Mesothelial cell of epicardium (in vitro differentiated cells): ENCODE measurements around the gene PRKAR1B. TPM values are rescaled to one million over a fixed set of nuclear protein-coding genes. Genes with fewer than 3 reads are reported as not detected.

ENCODE experiments used
- DNase-seq, 2 experiments: peaks; one replicate each; pipeline ENCODE4 v3.0.0; 2021; ENCODE audit warnings: low spot score in 2 of 2; ENCODE audit not compliant: unreplicated experiment in 2 of 2
- H3K27ac Mint-ChIP-seq: 2 replicates; pipeline ENCODE4 v1.8.0; 2021; ENCODE audit warnings: mixed read lengths
- H3K27me3 Mint-ChIP-seq: 2 replicates; pipeline ENCODE4 v1.8.0; 2021; ENCODE audit warnings: low read depth, mixed read lengths
- H3K36me3 Mint-ChIP-seq: 2 replicates; pipeline ENCODE4 v1.8.0; 2021; ENCODE audit warnings: mixed read lengths
- H3K4me1 Mint-ChIP-seq: 2 replicates; pipeline ENCODE4 v1.8.0; 2021; ENCODE audit warnings: mixed read lengths
- H3K4me3 Mint-ChIP-seq: 2 replicates; pipeline ENCODE4 v1.8.0; 2021; ENCODE audit warnings: mild to moderate bottlenecking, moderate library complexity, mixed read lengths
- H3K9me3 Mint-ChIP-seq: 2 replicates; pipeline ENCODE4 v1.8.0; 2021; ENCODE audit warnings: mixed read lengths
- CTCF ChIP-seq: fragments of 200-600 bp; sonication (generic); IDR thresholded peaks from one replicate; pipeline ENCODE4 v1.5.0; 2021; ENCODE audit warnings: antibody characterized with exemption; ENCODE audit not compliant: unreplicated experiment
- total RNA-seq: library from RNA; stranded (reverse); gene quantifications from 3 replicates; pipeline ENCODE4 v1.2.1, GENCODE V29; 2021

The PRKAR1B gene
- total RNA-seq, 1 donor from 2014 or later = 50.6 TPM

GRCh38 chr7:693280-693679 lies 33.8 kb downstream of the PRKAR1B start:
- H3K27ac Mint-ChIP-seq = no peak overlapping the region
- H3K9me3 Mint-ChIP-seq = peaks cover 22% of the 10 kb centered on the region
- H3K4me1 Mint-ChIP-seq = no peaks in the 10 kb centered on the region
- no peaks in the 10 kb centered on the region for H3K27me3 Mint-ChIP-seq
- no peak overlapping the region for H3K4me3 Mint-ChIP-seq
- H3K36me3 Mint-ChIP-seq = peaks cover 53% of the 10 kb centered on the region
- DNase-seq = no peak
- no peak for TF ChIP-seq CTCF

DNA sequence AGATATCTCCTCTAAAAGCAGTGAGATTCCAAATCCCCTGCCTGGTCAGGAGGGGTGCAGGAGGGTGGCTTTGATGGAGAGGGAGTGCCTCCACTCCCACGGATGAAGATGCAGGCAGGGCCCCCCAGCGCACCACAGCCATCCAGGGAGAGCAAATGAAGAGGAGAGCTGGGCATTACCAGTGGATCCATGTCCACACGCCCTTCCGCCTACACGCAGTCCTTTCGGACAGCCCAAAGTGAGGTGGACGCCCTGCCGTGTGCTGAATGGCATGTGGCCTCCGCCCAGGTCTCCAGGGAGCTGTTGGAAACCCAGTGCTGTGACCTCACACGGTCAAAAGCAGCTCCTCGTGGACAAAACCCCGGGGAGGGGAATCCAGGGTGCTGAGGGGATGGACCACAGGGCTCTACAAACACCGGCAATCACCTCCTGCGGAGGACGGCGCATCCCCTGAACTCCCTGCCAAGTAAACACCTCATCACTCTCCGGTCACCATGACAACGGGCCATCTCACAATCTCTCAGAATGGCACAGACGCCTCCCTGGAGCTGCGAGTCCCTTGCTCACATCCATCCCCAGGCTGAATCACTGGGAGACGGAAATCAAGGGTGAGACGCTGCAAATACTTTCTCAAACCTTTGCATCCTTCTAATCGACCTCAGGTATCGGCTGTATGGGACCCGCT lies 35.6 kb downstream of the PRKAR1B start:
- Mint-ChIP-seq H3K4me1 (no peaks in the 10 kb centered on the region), H3K27ac (no peak overlapping the region), H3K36me3 (peaks cover 59% of the 10 kb centered on the region), H3K9me3 (peaks cover 35% of the 10 kb centered on the region), H3K27me3 (no peaks in the 10 kb centered on the region), H3K4me3 (no peak overlapping the region)
- DNase-seq = no peak
- TF ChIP-seq CTCF = no peak

DNA sequence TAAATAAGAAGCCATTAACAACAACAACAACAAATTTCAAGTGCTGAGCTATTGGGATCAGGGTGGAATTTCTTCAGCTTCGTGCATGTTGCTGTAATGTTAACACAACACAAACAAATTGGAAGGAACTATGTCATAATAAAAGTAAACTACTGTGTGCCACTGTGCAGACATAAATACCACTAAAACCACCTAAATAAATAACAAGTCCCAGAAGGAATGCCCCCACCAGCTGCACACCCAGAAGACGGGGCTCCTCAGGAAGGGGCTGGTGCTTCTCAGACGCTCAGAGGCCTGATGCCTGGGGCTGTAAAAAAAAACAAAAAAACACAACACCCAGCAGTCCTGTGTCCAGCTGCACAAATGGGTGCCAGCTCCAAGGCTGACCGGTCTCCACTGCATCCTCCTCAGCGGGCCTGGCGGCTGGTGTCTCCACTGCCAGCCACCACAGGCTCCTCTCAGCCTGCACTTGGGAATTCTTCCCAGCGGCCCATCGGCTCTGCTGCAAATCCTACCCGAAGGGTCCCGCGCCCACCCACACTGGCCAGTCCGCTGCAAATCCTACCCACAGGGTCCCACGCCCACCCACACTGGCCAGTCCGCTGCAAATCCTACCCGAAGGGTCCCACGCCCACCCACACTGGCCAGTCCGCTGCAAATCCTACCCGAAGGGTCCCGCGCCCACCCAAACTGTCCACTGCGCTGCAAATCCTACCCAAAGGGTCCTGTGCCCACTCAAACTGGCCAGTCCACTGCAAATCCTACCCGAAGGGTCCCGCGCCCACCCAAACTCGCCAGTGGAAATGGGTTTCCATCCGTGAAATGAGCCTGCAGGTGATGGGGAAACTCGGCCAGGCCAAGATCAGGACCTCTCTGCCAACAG lies 36.4 kb downstream of the PRKAR1B start:
- H3K9me3 Mint-ChIP-seq = peaks cover 41% of the 10 kb centered on the region
- no peak for TF ChIP-seq CTCF
- no peak for DNase-seq
- H3K4me3 Mint-ChIP-seq = no peak overlapping the region
- no peak overlapping the region for H3K27ac Mint-ChIP-seq
- no peaks in the 10 kb centered on the region for H3K27me3 Mint-ChIP-seq
- H3K4me1 Mint-ChIP-seq = no peaks in the 10 kb centered on the region
- peaks cover 65% of the 10 kb centered on the region for H3K36me3 Mint-ChIP-seq

DNA sequence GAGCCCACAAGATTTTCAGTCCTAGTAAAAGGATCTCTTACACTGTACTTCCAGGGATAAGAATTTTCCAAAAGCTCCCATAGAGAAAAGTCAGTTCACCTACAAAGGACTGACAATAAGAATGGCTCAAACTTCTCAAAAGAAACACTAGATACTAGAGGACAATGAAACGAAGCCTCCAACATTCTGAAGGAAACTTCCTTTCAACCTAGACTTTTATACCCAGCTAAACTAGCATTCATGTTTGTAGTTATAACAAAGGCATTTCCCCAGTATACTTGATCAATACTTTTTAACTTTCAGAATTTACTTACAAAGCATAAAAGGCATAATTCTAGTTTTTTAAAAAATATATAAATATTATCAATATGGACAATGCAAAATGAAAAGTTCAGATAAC lies 41.5 kb downstream of the PRKAR1B start:
- H3K4me1 Mint-ChIP-seq = no peaks in the 10 kb centered on the region
- TF ChIP-seq CTCF = no peak

DNA sequence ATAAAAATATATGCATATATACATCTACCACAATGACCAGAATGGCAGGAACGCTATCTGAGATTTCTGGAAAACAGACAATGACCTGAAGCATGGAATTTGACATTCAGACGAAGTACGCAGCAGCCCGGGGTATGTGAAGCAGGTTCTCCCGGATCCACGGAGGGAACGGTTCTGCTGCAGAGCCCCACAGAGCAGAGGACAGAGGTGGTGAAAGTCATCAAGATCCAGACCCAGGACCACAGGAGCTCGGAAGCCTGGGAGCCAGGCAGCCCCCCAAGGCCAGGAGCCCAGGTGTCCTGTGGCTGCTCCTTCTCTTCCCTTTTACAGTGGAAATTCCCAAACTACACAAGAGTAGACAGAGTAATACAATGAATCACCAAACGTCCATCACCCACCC lies 42.7 kb downstream of the PRKAR1B start:
- Mint-ChIP-seq H3K9me3 (peaks cover 40% of the 10 kb centered on the region), H3K4me1 (no peaks in the 10 kb centered on the region), H3K27me3 (no peaks in the 10 kb centered on the region), H3K27ac (no peak overlapping the region), H3K4me3 (no peak overlapping the region), H3K36me3 (peaks cover 53% of the 10 kb centered on the region)
- TF ChIP-seq CTCF = no peak
- DNase-seq = no peak

More for the DNA sequence above, 41.5 kb downstream of the PRKAR1B start:
- no peak overlapping the region for H3K27ac Mint-ChIP-seq
- DNase-seq = no peak
- H3K9me3 Mint-ChIP-seq = peaks cover 40% of the 10 kb centered on the region
- no peaks in the 10 kb centered on the region for H3K27me3 Mint-ChIP-seq
- no peak overlapping the region for H3K4me3 Mint-ChIP-seq
- peaks cover 54% of the 10 kb centered on the region for H3K36me3 Mint-ChIP-seq
